Thoracic aorta (tissue), 2 donors: ENCODE data around the gene NPIPB8. TPM values are rescaled to one million over a fixed set of nuclear protein-coding genes. Genes with fewer than 3 reads are reported as not detected.
"Not testable (repeated sequence)": the region's sequence is repeated elsewhere in the genome, so short reads cannot be mapped to it uniquely, and the experiment has no call there.

Experiments used
- ATAC-seq: fragments of 150-250 bp; one replicate; pipeline ENCODE4 v1.8.0; 2017; ENCODE audit warnings: low read depth; ENCODE audit not compliant: insufficient number of reproducible peaks, low FRiP score
- DNase-seq: peaks from one replicate; pipeline ENCODE4 v3.0.0-alpha.2; 2020; ENCODE audit warnings: low spot score
- H3K27ac ChIP-seq, 2 donors: fragments of 200-600 bp; sonication (generic); 1 replicate in 1 of 2; 2 replicates in 1 of 2; pipeline ENCODE4 v1.5.1; 2016; ENCODE audit warnings: mild to moderate bottlenecking in 2 of 2, moderate library complexity in 2 of 2
- H3K27me3 ChIP-seq: fragments of 200-600 bp; sonication (generic); replicated peaks from 2 replicates; pipeline ENCODE4 v1.6.0; 2016; ENCODE audit warnings: mild to moderate bottlenecking; ENCODE audit not compliant: insufficient read depth
- H3K36me3 ChIP-seq: fragments of 200-600 bp; sonication (generic); one replicate; pipeline ENCODE4 v1.5.1; 2016
- H3K4me1 ChIP-seq, 2 donors: fragments of 200-600 bp; sonication (generic); 1 replicate in 1 of 2; 2 replicates in 1 of 2; pipeline versions ENCODE4 v1.5.1 to v1.6.0; 2016; ENCODE audit warnings: low read depth in 2 of 2, mild to moderate bottlenecking in 1 of 2; ENCODE audit not compliant: control insufficient read depth in 1 of 2
- H3K4me3 ChIP-seq: fragments of 200-600 bp; sonication (generic); 2 replicates; pipeline ENCODE4 v1.5.1; 2016; ENCODE audit warnings: mild to moderate bottlenecking
- H3K9me3 ChIP-seq: fragments of 200-600 bp; sonication (generic); 2 replicates; pipeline ENCODE4 v1.5.1; 2016
- total RNA-seq, 2 donors: library from RNA; depleted of rRNA; stranded (reverse); fragments of >200 nt; gene quantifications; one replicate each; pipeline versions ENCODE4 v1.1.0 to v1.2.3, GENCODE V29; 2016
- TF ChIP-seq, protein P1 (sequence below): fragments of 200-600 bp; sonication (generic); IDR thresholded peaks from one replicate; pipeline ENCODE4 v1.5.1; 2019; ENCODE audit warnings: antibody characterized with exemption

The NPIPB8 gene
- total RNA-seq, 2 donors from 2014 or later = not detected

DNA sequence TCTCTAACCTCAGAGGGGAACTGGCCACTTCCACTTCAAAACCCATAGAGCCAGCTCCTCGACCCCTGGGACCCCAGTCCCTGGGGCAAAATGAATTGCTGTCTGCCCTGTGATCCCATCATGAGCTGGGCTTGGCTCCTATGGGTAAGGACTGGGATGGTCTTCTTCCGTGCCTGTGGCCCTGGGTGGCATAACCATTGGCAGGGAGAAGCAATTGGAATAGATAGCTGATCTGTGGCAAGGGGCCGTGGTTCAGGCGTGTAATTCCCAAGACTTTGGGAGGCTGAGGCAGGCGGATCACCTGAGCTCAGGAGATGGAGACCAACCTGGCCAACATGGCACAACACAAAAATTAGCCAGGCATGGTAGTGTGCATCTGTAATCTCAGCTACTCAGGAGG, 45.4 kb upstream of the NPIPB8 start:
- no peak for ATAC-seq
- Histone ChIP-seq H3K36me3 (peaks cover 27% of the 10 kb centered on the region), H3K4me3 (no peak overlapping the region), H3K27me3 (no peaks in the 10 kb centered on the region), H3K9me3 (no peaks in the 10 kb centered on the region), H3K4me1 (no peaks in the 10 kb centered on the region), H3K27ac (no peak overlapping the region)
- DNase-seq = no peak
- TF ChIP-seq, protein P1, sequence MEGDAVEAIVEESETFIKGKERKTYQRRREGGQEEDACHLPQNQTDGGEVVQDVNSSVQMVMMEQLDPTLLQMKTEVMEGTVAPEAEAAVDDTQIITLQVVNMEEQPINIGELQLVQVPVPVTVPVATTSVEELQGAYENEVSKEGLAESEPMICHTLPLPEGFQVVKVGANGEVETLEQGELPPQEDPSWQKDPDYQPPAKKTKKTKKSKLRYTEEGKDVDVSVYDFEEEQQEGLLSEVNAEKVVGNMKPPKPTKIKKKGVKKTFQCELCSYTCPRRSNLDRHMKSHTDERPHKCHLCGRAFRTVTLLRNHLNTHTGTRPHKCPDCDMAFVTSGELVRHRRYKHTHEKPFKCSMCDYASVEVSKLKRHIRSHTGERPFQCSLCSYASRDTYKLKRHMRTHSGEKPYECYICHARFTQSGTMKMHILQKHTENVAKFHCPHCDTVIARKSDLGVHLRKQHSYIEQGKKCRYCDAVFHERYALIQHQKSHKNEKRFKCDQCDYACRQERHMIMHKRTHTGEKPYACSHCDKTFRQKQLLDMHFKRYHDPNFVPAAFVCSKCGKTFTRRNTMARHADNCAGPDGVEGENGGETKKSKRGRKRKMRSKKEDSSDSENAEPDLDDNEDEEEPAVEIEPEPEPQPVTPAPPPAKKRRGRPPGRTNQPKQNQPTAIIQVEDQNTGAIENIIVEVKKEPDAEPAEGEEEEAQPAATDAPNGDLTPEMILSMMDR = no peak

DNA sequence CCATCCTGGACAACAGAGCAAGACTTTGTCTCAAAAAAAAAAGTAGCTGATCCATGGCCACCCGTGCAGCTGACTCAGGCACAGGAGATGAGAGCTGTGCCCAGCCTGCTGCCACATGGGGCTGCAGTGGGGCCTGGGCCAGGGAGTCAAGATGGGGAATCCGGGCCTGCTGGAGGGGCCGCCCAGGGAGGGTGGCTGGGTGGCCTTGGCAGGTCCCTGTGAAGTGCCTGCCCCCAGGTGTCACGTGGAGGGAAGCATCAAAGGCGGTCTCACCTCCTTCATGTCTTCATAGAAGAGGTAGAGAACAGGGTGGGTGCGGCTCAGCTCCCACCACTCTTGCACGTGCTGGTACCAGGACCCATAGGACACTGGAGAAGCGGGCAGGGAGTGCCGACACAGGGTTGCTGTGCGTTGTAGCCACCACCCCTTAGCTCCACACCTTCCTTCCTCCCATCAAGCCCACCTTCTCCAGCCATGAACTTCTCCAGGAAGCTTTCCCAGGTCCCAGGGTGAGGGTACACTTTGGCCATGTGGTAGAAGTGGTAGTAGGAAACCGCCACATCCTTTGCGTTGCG, 44.8 kb upstream of the NPIPB8 start:
- no peaks in the 10 kb centered on the region for H3K4me1 ChIP-seq
- DNase-seq (no peak), ATAC-seq (no peak)
- H3K27me3 ChIP-seq = no peaks in the 10 kb centered on the region
- no peaks in the 10 kb centered on the region for H3K9me3 ChIP-seq
- no peak overlapping the region for H3K27ac ChIP-seq
- H3K36me3 ChIP-seq = peaks cover 27% of the 10 kb centered on the region
- TF ChIP-seq, protein P1 = no peak
- H3K4me3 ChIP-seq = no peak overlapping the region

- not testable (repeated sequence) for H3K27ac ChIP-seq, DNase-seq, H3K9me3 ChIP-seq, H3K4me3 ChIP-seq, H3K27me3 ChIP-seq, H3K36me3 ChIP-seq, ATAC-seq, H3K4me1 ChIP-seq
Observed at GRCh38 chr16:28595451-28595850, 42.4 kb upstream of the NPIPB8 start.

DNA sequence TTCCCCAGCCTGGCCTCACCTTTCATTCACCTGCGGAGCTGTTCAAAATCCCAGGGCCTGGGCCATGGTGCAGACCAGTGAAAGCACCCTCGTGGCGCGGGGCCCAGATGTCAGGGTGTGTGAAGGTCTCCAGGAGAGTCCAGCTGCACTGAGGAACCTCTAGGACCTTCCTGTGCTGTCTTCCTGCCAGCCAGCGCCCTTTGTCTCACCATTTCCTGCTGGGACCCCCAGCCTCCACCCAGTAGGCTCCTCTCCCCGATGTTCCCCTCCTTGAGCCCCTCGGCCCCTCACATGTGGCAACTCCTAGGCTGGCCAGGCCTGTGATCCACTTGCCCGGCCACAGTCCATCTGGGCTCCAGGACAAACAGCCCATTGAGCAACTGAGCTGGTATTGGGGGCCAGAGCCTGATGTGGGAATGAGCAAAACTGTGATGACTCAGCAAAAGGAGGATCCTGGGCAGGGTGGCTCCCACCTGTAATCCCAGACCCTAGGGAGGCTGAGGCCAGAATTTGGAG, 41.7 kb upstream of the NPIPB8 start:
- H3K36me3 ChIP-seq = peaks cover 2% of the 10 kb centered on the region

GRCh38 chr16:28596840-28597691, 40.8 kb upstream of the NPIPB8 start, which contains the start of gene SULT1A2:
Gene SULT1A2 (minus strand): TSS chr16:28597050. CDS start chr16:28595930, 1,120 bp downstream.
- no peak for DNase-seq
- Histone ChIP-seq H3K4me1 (no peaks in the 10 kb centered on the region), H3K4me3 (no peak within 1 kb of the TSS), H3K36me3 (no peaks in the 10 kb centered on the region), H3K9me3 (no peaks in the 10 kb centered on the region), H3K27me3 (no peaks in the 10 kb centered on the region), H3K27ac (no peak within 1 kb of the TSS)
- TF ChIP-seq, protein P1 = no peak
- ATAC-seq = no peak

More for the DNA sequence above, 41.7 kb upstream of the NPIPB8 start:
- DNase-seq = no peak
- H3K9me3 ChIP-seq = no peaks in the 10 kb centered on the region
- H3K4me1 ChIP-seq = no peaks in the 10 kb centered on the region
- TF ChIP-seq, protein P1 = no peak
- H3K4me3 ChIP-seq = no peak overlapping the region
- no peaks in the 10 kb centered on the region for H3K27me3 ChIP-seq
- no peak overlapping the region for H3K27ac ChIP-seq
- ATAC-seq = no peak
